Erythroblast (primary cell): ENCODE data around the gene STXBP3.

ENCODE experiments used
- GATA1 ChIP-seq: IDR thresholded peaks from 2 replicates; pipeline ENCODE4 v1.6.1; 2011; ENCODE audit warnings: low read depth, mild to moderate bottlenecking, control low read depth, low read length, moderate library complexity
- POLR2A ChIP-seq: IDR thresholded peaks from 2 replicates; pipeline ENCODE4 v1.6.1; 2011; ENCODE audit warnings: mild to moderate bottlenecking, low read length

DNA sequence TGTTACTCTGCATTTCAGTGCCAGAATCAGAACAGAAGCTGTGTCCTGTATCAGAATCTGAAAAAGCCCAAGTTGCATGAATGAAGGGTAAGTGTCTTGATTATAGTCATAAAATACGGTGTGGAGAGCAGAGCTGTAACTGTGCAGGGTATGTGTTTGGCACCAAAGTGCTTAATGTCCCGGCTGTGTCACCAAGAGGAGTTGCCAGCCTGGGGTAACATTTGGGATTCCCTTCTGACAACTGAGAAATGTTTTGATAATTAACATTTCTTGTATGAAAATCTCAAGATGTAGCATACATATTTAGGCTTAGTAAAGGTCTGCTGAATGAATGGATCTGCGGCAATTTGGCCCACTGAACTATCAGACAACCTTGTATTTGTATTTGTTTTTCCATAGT is 77.2 kb downstream of the STXBP3 start:
- no peak for TF ChIP-seq POLR2A
- no peak for TF ChIP-seq GATA1
